GM12878 (cell line): ENCODE data around the gene OR4K1. TPM values are rescaled to one million over a fixed set of nuclear protein-coding genes. Genes with fewer than 3 reads are reported as not detected.

Experiments used
- ATAC-seq: fragments of 200-7000 bp; cut with Tn5 transposase; 3 replicates; pipeline ENCODE4 v1.9.1; 2020; ENCODE audit warnings: mild to moderate bottlenecking, moderate library complexity
- BruUV-seq: library from RNA; stranded (reverse); fragments of 400-500 nt; replicated peaks from 2 replicates; lab custom pipeline; 2021; lab: Mats Ljungman, UMichigan
- CTCF ChIA-PET: fragments of 300-600 bp; sonication (Branson Sonifier 250); formaldehyde crosslinking; extraction: SDS; loops from one replicate; lab custom pipeline; 2021; ENCODE audit warnings: inconsistent platforms; lab: Yijun Ruan, JAX
- POLR2A ChIA-PET: fragments of 350-600 bp; formaldehyde crosslinking; extraction: SDS; loops from one replicate; lab custom pipeline; 2021; ENCODE audit warnings: inconsistent platforms; lab: Charles Lee
- RAD21 ChIA-PET: fragments of 300-600 bp; sonication (Branson Sonifier 250); formaldehyde crosslinking; loops from one replicate; lab custom pipeline; 2023; ENCODE audit warnings: antibody characterized with exemption; ENCODE audit not compliant: unreplicated experiment; lab: Charles Lee
- SMC1A ChIA-PET: fragments of 300-600 bp; sonication (Branson Sonifier 250); formaldehyde crosslinking; loops from one replicate; lab custom pipeline; 2023; ENCODE audit not compliant: unreplicated experiment, uncharacterized antibody; lab: Charles Lee
- DNase-seq: peaks from one replicate; pipeline ENCODE4 v3.0.0-alpha.2; 2011; ENCODE audit warnings: low read depth, low spot score
- FAIRE-seq: peaks from 3 replicates; lab custom pipeline; 2011; peaks lifted over from hg19 to GRCh38; lab: Jason Lieb, UNC
- H2AFZ ChIP-seq: 2 replicates; pipeline ENCODE4 v1.6.0; 2011; ENCODE audit warnings: low read depth, low read length, control low read depth; ENCODE audit not compliant: control insufficient read depth
- H3K27ac ChIP-seq: 2 replicates; pipeline ENCODE4 v1.5.1; 2011; ENCODE audit warnings: control low read depth; ENCODE audit not compliant: control insufficient read depth, insufficient read depth
- H3K27me3 ChIP-seq, 2 experiments: replicated peaks in 1 of 2; 2 replicates each; pipeline versions ENCODE4 v1.6.0 to v1.6.1; 2011; ENCODE audit warnings: low read length in 1 of 2; ENCODE audit not compliant: control insufficient read depth in 2 of 2, insufficient read depth in 2 of 2
- H3K36me3 ChIP-seq, 2 experiments: 2 replicates each; pipeline ENCODE4 v1.5.1; 2011; ENCODE audit warnings: low read length in 1 of 2; ENCODE audit not compliant: control insufficient read depth in 2 of 2, insufficient read depth in 2 of 2
- H3K4me1 ChIP-seq: 2 replicates; pipeline ENCODE4 v1.6.1; 2011; ENCODE audit warnings: mild to moderate bottlenecking, low read length, moderate library complexity, mixed read lengths; ENCODE audit not compliant: control insufficient read depth, insufficient read depth
- H3K4me2 ChIP-seq: 2 replicates; pipeline ENCODE4 v1.6.0; 2011; ENCODE audit warnings: control low read depth; ENCODE audit not compliant: control insufficient read depth, insufficient read depth
- H3K4me3 ChIP-seq: fragments of 200-600 bp; sonication (generic); 2 replicates; pipeline ENCODE4 v1.5.1; 2016
- H3K79me2 ChIP-seq: 2 replicates; pipeline ENCODE4 v1.6.0; 2011; ENCODE audit warnings: low read length; ENCODE audit not compliant: control insufficient read depth, insufficient read depth
- H3K9ac ChIP-seq: 2 replicates; pipeline ENCODE4 v1.8.0; 2011; ENCODE audit warnings: low read length, control low read depth, mixed read lengths; ENCODE audit not compliant: control insufficient read depth, insufficient read depth
- H3K9me3 ChIP-seq: replicated peaks from 3 replicates; pipeline ENCODE4 v1.5.1; 2011; ENCODE audit warnings: mild to moderate bottlenecking, low read length; ENCODE audit not compliant: control insufficient read depth, insufficient read depth
- H4K20me1 ChIP-seq: 2 replicates; pipeline ENCODE4 v1.6.0; 2011; ENCODE audit not compliant: control insufficient read depth, insufficient read depth
- BMI1 ChIP-seq: fragments of 450-650 bp; IDR thresholded peaks from 2 replicates; pipeline ENCODE4 v1.6.1; 2016; ENCODE audit warnings: mild to moderate bottlenecking, moderate library complexity, borderline replicate concordance
- CHD4 ChIP-seq: fragments of 200-600 bp; sonication (generic); IDR thresholded peaks from 2 replicates; pipeline ENCODE4 v1.6.1; 2016; ENCODE audit warnings: mild to moderate bottlenecking
- IRF5 ChIP-seq: fragments of 450-650 bp; IDR thresholded peaks from 2 replicates; pipeline ENCODE4 v1.6.1; 2017; ENCODE audit warnings: borderline replicate concordance
- NFXL1 ChIP-seq: fragments of 450-650 bp; IDR thresholded peaks from 2 replicates; pipeline ENCODE4 v1.6.1; 2017; ENCODE audit warnings: antibody characterized with exemption, mild to moderate bottlenecking, borderline replicate concordance
- RELA ChIP-seq: fragments of 450-650 bp; IDR thresholded peaks from 2 replicates; pipeline ENCODE4 v1.8.0; 2014; ENCODE audit warnings: borderline replicate concordance; ENCODE audit not compliant: partially characterized antibody
- REST ChIP-seq: IDR thresholded peaks from 2 replicates; pipeline ENCODE4 v1.6.1; 2012; ENCODE audit warnings: mild to moderate bottlenecking, low read depth, low read length
- SMAD1 ChIP-seq: fragments of 450-650 bp; IDR thresholded peaks from 2 replicates; pipeline ENCODE4 v1.6.1; 2018; ENCODE audit warnings: mild to moderate bottlenecking, low read depth; ENCODE audit not compliant: partially characterized antibody
- SP1 ChIP-seq: IDR thresholded peaks from one replicate; pipeline ENCODE4 v1.6.1; 2011; ENCODE audit warnings: low read depth, low read length
- SUPT20H ChIP-seq: IDR thresholded peaks from 2 replicates; pipeline ENCODE4 v1.6.1; 2011; ENCODE audit warnings: low read depth, mild to moderate bottlenecking, low read length, moderate library complexity, borderline replicate concordance; ENCODE audit not compliant: control insufficient read depth
- USF2 ChIP-seq: IDR thresholded peaks from 2 replicates; pipeline ENCODE4 v1.6.1; 2011; ENCODE audit warnings: low read depth, low read length, improper control_type of control experiment, borderline replicate concordance
- ZBTB40 ChIP-seq: fragments of 450-650 bp; IDR thresholded peaks from 2 replicates; pipeline ENCODE4 v1.6.1; 2016; ENCODE audit warnings: mild to moderate bottlenecking, moderate library complexity, borderline replicate concordance
- WGBS: methylation state at CpG from one replicate; pipeline ENCODE4 v1.1.6; 2016; ENCODE audit warnings: low lambda C conversion rate; ENCODE audit not compliant: insufficient replicate concordance, insufficient coverage; ENCODE audit errors: missing lambda C conversion rate; 5-methylcytosine and 5-hydroxymethylcytosine counted together
- in situ Hi-C: fragments of 300-500 bp; cut with MboI; formaldehyde crosslinking; loops from 9 replicates; pipeline ENCODE4 v1.14.3; 2018; ENCODE audit warnings: mixed read lengths
- intact Hi-C: fragments of 100-400 bp; cut with micrococcal nuclease; formaldehyde crosslinking; loops from one replicate; pipeline ENCODE4 v1.14.2; 2022; ENCODE audit not compliant: unreplicated experiment
- polyA plus RNA-seq, 11 experiments: library from polyadenylated mRNA; depleted of rRNA in 4 of 11; unstranded in 6 of 11; stranded (reverse) in 5 of 11; fragments of >200 nt; fragmentation: Nextera tagmentation in 4 of 11; fragmentation: Illumina TruSeq in 1 of 11; extraction: Ambion mirVana in 4 of 11; extraction: Trizol in 1 of 11; gene quantifications; 1 replicate in 1 of 11; 2 replicates in 10 of 11; pipeline versions ENCODE4 v1.2.1 to v1.2.3, GENCODE V29; 2011 to 2016; ENCODE audit warnings: inconsistent platforms in 2 of 11, missing spikeins in 2 of 11, low read depth in 1 of 11
- total RNA-seq, 4 experiments: library from RNA; depleted of rRNA in 3 of 4; stranded (reverse); fragments of >200 nt in 3 of 4; fragmentation: Illumina TruSeq in 1 of 4; extraction: Trizol in 1 of 4; gene quantifications; 2 replicates each; pipeline versions ENCODE4 v1.2.1 to v1.2.3, GENCODE V29; 2013 to 2021

The OR4K1 gene
- total and polyA plus RNA-seq, 10 of the 15 experiments (the other 5 are each of a cell fraction or from before 2014, with no cell fraction given): not detected

- RAD21 ChIA-PET: no interaction called here
- no TSS peak for BruUV-seq
- Histone ChIP-seq H3K79me2 (no peaks in the 10 kb centered on the region), H3K4me1 (no peaks in the 10 kb centered on the region), H4K20me1 (no peaks in the 10 kb centered on the region), H3K36me3 (no peaks in the 10 kb centered on the region), H2AFZ (no peak overlapping the region), H3K9me3 (no peaks in the 10 kb centered on the region; the same call in 2 of the 3 replicates), H3K27ac (no peak overlapping the region), H3K27me3 (no peaks in the 10 kb centered on the region)
- in situ Hi-C loops: no loop called here
- WGBS: 14% methylated on average over 2 of the region's 2 CpGs
- SMC1A ChIA-PET: no interaction called here
- POLR2A ChIA-PET: no interaction called here
- CTCF ChIA-PET: no interaction called here
- no peak for DNase-seq
- no peak for ATAC-seq
- TF ChIP-seq RELA (no peak), CHD4 (no peak), USF2 (no peak), REST (no peak), BMI1 (no peak), SUPT20H (no peak), NFXL1 (no peak), ZBTB40 (no peak), IRF5 (no peak), SP1 (no peak), SMAD1 (no peak)
- TF ChIP-seq, all 136 proteins: peak for 0
- no peak overlapping the region for H3K4me3 ChIP-seq
- intact Hi-C loops: no loop called here
- H3K9ac ChIP-seq: no peak overlapping the region
- no peak for FAIRE-seq
- no peak overlapping the region for H3K4me2 ChIP-seq
These were observed 35.4 kb upstream of the OR4K1 start for GRCh38 chr14:19895282-19895681.
